C4-2B (cell line): Measurements from ENCODE around the gene BTNL3.
"Not testable (repeated sequence)": the region's sequence is repeated elsewhere in the genome, so short reads cannot be mapped to it uniquely, and the experiment has no call there.

Experiments used
- H3K27ac ChIP-seq: fragments of 450-650 bp; 2 replicates; pipeline ENCODE4 v1.5.1; 2017
- CTCF ChIP-seq: fragments of 450-650 bp; conservative IDR thresholded peaks from 2 replicates; pipeline ENCODE4 v1.5.1; 2017; ENCODE audit warnings: mild to moderate bottlenecking
- ZFX ChIP-seq: fragments of 450-650 bp; IDR thresholded peaks from 2 replicates; pipeline ENCODE4 v1.6.1; 2017

The BTNL3 gene

GRCh38 chr5:181044093-181044599 lies 55.5 kb downstream of the BTNL3 start:
- H3K27ac ChIP-seq: no peak overlapping the region
- no peak for TF ChIP-seq ZFX
- no peak for TF ChIP-seq CTCF

DNA sequence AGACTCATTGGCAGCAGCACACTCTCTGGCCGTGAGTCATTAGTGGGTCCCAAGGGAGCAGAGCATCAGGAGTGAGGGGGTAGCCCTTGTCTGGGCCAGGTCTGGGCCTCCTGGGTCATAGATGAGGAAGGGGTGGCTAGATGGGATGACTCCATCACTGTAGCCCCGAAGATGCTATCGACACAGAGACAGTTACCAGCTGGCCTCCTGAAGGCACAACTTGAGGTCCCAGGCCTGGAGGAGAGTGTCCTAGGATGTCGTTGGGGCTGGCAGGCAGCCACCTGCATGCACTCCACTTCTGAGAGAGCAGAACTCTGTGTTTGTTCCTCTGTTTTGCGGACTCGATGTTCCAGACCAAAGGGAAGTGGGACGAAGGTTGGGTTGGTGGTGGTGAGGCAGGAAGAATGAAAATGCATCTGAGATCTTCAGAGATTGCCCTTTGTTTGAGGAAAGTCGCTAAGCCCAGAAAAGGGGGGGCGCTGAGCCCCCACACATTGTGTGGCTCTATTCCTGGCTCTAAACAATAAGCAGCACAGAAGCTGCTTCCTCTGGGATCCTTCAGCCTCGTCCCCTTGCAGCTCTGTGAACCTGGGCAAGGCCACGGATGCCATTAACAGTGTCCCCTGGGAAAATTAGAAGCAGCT lies 56.1 kb downstream of the BTNL3 start:
- H3K27ac ChIP-seq: no peak overlapping the region
- no peak for TF ChIP-seq ZFX
- no peak for TF ChIP-seq CTCF

GRCh38 chr5:181045316-181045715 lies 56.7 kb downstream of the BTNL3 start:
- TF ChIP-seq CTCF (no peak), ZFX (no peak)
- H3K27ac ChIP-seq: no peak overlapping the region

DNA sequence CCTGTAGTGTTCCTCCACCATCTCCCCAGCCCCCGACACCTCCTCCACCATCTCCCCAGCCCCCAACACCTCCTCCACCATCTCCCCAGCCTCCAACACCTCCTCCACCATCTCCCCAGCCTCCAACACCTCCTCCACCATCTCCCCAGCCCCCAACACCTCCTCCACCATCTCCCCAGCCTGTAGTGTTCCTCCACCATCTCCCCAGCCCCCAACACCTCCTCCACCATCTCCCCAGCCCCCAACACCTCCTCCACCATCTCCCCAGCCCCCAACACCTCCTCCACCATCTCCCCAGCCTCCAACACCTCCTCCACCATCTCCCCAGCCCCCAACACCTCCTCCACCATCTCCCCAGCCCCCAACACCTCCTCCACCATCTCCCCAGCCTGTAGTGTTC lies 57.2 kb downstream of the BTNL3 start:
- not testable (repeated sequence) for H3K27ac ChIP-seq

GRCh38 chr5:181047288-181047687 lies 58.6 kb downstream of the BTNL3 start:
- TF ChIP-seq ZFX (no peak), CTCF (no peak)
- no peak overlapping the region for H3K27ac ChIP-seq

- no peak for TF ChIP-seq ZFX
- no peak for TF ChIP-seq CTCF
- H3K27ac ChIP-seq: no peak overlapping the region
Measured at GRCh38 chr5:181047921-181048320, 59.3 kb downstream of the BTNL3 start.

DNA sequence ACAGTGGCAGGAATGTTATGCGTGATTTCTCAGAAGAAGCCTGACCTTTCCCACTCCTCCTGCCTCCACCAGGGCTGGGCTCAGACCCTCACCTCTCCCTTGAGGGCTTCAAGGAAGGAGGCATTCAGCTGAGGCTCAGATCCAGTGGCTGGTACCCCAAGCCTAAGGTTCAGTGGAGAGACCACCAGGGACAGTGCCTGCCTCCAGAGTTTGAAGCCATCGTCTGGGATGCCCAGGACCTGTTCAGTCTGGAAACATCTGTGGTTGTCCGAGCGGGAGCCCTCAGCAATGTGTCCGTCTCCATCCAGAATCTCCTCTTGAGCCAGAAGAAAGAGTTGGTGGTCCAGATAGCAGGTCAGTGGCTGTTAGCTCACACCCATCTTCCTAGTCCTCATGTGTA lies 61.4 kb downstream of the BTNL3 start:
- H3K27ac ChIP-seq: no peak overlapping the region
- TF ChIP-seq CTCF (no peak), ZFX (no peak)

GRCh38 chr5:181051841-181052671 lies 63.4 kb downstream of the BTNL3 start:
- TF ChIP-seq CTCF (no peak), ZFX (no peak)
- H3K27ac ChIP-seq: peak overlapping the region; percentile 71
